ENCODE data around the gene CNRIP1.
"Not testable (repeated sequence)": the region's sequence is repeated elsewhere in the genome, so short reads cannot be mapped to it uniquely, and the experiment has no call there.

CNRIP1 gene, protein sequence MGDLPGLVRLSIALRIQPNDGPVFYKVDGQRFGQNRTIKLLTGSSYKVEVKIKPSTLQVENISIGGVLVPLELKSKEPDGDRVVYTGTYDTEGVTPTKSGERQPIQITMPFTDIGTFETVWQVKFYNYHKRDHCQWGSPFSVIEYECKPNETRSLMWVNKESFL

DNA sequence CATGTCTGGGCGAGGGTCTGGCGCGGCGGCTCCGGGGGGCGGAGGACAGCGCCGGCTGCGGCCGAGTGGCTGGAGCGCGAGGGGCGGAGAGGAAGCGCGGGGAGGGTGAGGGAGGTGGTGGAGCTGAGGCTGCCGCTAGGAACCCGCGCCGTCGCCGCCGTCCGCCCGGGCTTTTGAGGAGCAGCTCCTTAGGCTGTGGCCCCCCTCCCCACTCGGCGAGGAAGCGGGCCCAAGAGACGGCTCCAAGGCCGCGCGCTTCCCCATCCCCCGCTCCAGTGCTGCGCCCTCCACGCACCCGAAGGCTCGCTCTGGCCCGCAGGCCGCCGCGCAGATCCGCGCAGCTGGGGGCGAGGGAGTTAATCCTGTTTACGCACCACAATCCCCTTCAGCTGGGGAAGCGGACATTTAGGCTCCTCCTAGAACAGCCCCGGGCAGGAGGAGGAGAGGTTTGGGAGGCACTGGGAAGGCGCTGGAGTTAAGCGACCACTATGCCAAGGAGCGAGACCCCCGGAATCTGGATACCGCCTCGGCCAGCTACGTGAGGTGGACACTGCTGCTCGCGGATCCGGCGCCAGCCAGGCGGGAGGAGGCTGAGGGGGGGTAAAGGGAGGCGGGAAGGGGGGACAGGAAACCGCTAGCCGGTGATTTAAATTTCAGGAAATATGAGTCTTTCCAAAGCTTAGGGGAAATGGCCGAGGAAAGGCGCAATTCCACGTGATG lies at the start of gene CNRIP1:
Gene CNRIP1, minus strand, starts transcription at position 552 of the 720 bp plus-strand sequence. Its CDS starts 549 bp downstream, at position 3.
- DNase-seq: no peak

DNA sequence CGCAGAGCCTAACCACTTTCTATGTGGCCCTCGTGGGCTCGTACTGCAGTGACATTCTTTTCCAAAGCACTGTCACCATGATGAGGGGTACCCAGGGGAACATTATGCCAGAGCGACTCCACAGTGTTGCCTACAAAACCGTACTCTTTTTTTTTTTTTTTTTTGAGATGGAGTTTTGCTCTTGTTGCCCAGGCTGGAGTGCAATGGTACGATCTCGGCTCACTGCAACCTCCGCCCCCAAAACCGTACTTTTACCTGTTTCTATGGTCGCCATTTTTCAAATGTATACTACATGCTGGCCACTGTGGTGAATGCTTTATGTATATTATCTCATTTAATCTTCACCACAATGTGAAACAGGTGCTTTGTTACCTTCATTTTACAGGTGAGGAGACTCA lies 49.6 kb upstream of the CNRIP1 start:
- DNase-seq: no peak

DNA sequence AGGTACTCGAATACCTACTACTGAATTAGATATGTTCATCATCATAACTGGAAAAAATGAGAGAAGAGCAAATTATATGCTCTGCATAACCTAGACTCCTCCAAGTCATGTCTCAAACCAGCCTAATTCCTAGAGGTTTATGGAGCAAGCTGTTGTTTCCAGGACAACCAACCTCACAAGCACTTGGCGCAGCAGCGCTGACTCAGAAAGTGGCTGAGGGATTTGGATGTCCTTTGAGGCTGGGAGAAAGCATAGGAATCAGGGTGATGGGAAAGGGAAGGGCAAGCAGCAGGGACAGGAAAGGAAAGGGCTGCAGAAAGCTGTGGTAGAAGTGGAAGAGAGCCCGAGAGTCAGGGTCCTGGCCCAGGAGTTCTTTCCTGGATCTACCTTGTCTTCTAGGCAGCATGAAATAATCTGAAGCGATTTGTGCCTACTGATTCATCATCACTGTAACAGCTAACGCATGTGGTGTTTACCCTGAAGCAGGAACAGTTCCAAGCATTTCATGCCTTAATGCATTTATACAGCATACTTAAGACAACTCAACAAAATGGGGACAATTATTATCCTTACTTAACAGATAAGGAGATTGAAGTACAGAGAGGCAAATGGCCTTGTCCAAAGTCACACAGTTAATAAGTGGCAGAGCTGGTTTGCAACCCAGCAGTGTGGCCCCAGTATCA lies 49.0 kb upstream of the CNRIP1 start:
- DNase-seq: peak in 1 of 2 experiments; percentile 10

DNA sequence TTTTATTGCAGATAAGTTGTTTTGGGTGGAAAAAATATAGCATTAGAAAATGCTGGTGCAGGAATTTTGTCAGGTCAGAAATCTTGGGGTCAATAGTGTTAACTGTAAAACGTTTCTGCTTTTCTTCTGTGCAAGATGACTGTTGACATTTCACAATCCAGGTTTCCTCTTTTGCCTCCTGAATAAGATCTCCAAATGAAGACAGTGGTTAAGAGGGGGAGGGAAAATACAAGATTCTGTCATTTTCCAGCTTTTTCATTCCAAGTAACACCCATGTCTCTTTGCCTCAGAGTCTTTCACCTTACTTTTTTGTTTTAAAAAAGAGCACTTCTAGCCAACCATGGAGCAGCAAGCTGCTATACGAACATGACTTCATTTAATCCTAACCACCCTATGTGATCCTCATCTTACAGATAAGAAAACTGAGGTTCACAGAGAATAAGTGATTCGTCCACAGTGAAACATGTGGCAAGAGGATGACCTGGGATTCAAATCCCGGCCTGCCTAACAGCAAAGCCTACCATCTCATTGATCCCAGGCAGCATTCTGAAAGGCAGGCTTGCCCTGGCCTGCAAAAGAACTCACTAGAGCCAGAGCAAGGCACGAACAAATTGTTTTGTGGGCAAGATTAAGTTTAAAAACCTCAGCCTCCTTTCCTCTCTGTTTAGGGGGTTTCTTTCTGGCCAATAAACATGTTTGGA lies 48.4 kb upstream of the CNRIP1 start:
- DNase-seq: peak; percentile 85 to 93

DNA sequence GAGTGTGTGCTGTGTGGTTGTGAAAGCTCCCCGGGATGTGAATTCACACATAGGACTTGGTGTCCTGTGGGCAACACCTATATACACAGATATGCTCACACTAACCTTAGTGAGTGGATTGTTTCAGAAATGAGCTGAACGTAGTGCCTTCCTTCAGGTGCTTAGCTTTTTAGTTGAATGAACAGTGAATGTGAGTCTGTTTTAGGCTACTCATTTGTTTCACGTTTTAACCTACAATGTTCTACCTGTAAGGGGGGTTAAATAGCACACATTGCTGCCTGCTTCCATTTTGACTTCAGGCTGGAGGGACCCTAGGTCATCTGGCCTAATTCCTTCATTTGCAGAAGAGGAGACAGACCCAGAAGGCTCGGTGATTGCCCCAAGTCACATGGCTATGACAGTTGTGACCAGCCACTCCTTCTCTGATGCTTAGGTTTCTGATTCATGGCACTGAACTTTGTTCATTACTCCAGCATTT lies 46.4 kb upstream of the CNRIP1 start:
- DNase-seq: peak; percentile 56 to 70

DNA sequence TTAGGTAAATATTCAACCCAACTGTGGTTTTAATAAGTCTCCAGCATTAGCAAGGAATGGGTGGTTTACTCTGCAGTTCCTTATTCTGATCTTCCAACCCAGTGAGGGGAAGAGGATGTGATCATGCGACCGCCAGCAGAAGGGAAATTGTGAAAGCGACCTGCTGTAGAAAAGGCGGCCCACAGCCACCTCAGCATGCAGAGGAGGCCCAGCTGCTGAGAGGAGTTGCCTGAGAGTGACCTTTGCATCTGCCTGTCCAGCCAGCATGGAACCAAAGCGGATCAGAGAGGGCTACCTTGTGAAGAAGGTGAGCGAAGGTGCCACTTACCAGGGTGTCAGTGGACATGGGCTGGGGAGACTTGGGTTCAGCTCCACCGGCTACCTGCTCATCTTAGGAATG lies 45.3 kb upstream of the CNRIP1 start, which contains the start of gene PLEK:
Gene PLEK, plus strand, starts transcription at position 196 of the 400 bp plus-strand sequence. Its CDS starts 70 bp downstream, at position 266.
- peak; percentile 96 to 98 for DNase-seq

DNA sequence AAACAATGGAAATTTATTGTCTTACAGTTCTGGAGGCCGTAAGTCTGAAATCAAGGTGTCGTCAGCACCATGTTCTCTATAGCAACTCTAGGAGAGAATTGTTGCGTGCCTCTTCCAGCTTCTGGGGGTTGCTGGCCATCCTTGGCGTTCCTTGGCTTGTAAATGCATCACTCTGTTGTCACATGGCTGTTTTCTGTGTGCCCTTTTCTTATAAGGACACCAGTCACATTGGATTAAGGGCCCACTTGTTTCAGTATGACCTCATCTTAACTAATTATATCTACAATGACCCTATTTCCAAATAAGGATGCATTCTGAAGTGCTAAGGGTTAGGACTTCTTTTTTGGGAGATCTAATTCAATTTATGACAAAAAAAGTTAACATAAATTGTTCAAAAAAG lies 44.0 kb upstream of the CNRIP1 start:
- no peak for DNase-seq

DNA sequence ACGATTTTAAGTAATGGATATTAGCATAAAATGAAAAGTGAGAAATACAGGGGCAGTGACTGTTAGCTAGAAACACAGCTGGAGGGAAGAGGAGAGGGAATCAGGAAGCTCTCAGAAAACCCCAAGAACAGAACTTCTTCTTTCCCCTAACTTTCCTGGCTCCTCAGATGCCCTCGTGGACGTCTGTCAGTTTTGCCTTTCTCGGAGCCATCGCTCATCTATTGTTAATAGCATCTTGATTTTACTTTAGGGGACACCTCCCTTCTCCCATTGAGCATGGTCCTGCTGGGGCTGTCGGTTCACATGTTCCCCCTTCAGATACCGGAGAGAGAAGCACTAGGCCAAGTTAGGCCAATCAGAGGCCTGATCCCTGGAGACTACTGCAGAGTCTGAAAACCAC lies 43.0 kb upstream of the CNRIP1 start:
- peak; percentile 33 to 52 for DNase-seq

DNA sequence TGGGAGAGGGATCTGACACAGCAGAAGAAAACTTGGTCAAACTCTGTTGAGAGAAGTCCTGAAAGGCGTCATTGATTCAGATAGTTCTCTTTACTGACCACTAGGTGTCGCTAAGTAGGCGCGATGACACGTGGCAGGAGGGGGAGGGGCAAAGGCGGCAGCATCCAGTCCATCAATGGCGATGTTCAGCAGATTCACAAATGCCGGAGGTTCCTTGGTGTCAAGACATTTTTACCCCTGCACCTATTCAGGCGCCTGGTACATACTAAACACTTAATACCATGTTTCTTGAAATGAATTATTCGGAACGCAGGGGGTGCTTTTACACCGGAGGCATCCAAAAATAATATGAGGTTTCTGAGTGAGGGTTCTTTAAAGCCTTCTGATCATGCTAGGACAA lies 42.3 kb upstream of the CNRIP1 start:
- DNase-seq: peak; percentile 80 to 81

DNA sequence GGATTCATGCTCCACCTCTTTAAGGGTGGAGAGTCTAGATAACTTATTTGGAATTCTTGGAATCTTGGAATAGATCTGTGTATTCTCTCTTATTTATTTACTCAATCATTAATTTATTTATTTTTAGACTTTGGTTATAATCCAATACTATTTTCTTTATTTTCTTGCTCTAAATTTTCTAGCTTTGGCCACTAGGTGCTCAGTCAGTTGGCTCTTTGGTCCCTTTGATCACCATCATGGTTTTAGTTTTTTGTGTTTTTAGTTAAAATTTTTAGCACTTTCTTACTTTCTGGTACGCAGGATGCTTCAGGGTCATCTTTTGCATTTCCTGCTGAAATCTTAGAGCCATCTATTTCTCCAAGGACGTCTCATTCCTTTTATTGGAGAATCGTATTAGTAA lies 40.1 kb upstream of the CNRIP1 start:
- DNase-seq: no peak

DNA sequence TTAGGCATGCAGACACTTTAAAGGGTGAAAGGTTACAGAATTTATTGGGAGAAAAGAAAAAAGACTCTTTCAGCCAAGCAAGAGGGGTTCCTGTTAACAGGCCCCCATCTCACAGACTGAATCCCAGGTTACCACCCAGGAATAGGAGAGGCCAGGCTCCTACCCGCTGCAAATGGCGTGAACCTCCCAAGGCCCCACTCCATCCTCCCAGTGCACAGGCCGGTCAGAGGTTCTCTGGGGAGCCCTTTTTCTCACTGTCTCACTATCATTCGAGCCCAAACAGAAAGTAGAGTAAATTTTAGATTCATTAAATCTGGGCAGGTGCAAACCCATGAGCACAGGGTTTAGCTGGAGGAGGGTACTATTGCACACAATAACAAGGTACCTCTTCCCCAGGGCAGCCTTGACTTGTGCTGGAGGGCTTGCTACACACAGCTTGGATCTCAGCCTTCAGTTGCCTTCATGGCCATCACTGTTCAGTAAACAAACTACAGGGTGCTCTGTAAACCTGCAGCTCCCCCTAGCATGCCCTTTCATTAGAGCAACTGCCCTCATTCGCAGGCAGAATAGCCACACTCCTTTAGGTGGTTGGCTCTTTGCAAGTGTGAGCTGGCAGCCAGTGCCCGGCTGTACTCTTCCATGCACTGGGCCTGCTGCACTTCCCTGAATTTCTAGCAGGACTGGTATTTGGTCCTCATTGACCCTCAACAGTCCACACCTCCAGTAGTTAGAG lies 38.0 kb upstream of the CNRIP1 start:
- peak; percentile 66 to 76 for DNase-seq

DNA sequence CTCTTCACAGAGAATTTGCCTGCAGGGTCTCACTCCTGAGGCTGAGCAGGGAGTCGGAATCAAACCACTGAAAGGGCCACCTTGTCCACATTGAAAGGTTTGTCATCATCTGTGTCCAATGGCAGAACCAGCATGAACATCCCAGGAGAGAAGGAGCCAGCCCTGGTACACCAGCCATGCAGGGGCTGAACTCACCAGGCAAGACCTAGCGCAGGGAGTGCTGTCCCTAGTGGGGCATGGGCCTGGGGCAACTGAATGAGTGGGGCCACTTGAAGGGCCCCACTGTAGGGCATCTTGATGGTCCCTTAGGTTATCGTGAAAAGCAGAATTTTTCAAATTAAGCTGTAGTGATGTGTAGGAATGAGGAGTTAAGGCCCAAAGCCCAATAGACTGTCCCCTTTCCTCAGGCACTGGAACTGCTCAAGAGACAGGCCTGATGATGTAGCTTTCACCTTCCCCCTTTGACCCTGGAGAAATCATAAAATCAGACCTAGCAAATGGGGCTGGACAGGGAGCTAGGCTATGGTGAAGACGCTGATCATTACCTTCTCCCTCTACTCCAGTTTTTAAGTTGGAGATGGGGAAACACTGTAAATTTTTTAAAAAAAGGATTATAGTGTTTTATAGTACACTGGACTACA lies 37.0 kb upstream of the CNRIP1 start:
- no peak for DNase-seq

DNA sequence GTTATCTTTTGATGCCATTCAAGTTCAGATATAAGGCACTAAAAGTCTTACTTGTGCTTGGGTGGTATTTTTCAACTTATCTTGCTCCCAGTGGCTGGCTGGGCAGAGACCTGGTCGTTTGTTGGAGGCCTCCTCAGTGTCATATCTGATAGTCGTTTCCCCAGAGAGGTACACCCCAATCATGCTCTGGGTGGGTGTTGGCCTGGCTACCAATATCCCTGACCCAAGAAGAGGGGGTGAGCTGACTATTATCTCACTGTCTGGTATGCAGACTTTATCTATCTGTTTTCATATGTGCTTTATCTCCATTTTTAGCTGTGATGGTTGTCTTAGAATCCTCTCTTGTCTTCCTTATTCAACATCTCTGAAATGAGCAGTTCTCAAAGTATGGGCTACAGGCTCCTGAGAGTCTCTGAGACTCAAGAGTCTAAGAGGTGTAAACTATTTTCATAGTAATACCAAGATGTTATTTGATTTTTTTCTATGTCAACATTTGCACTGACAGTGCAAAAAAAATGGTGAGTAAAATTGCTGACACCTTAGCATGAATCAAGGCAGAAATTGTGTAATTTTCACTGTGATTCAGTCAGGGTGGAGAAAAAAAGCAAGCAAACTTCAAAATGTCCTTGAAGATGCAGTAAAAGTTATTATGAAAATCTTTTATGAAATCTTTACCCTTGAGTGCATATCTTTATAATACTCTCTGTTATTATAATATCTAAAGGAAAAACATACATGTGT lies 33.1 kb upstream of the CNRIP1 start:
- DNase-seq: no peak

DNA sequence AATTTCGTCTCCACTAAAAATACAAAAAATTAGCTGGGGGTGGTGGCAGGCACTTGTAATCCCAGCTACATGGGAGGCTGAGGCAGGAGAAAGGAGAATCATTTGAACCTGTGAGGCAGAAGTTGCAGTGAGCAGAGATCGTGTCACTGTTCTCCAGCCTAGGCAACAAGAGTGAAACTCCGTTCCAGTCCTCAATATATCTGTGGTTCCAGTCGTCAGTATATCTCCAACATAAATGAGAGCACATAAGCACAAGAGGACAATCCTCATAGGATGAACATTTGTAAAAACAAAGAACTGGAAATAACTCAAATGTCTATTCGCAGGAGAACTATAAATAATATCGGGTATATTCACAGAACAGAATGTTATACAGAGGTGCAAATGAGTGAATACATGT lies 32.2 kb upstream of the CNRIP1 start:
- no peak for DNase-seq

DNA sequence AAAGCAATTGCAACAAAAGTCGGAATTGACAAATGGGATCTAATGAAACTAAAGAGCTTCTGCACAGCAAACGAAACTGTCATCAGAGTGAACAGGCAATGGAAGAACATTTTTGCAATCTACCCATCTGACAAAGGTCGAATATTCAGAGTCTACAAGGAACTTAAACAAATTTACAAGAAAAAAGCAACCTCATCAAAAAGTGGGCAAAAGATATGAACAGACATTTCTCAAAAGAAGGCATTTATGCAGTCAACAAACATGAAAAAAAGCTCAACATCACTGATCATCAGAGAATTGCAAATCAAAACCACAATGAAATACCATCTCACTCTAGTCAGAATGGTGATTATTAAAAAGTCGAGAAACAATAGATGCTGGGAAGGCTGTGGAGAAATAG lies 29.3 kb upstream of the CNRIP1 start:
- not testable (repeated sequence) for DNase-seq

DNA sequence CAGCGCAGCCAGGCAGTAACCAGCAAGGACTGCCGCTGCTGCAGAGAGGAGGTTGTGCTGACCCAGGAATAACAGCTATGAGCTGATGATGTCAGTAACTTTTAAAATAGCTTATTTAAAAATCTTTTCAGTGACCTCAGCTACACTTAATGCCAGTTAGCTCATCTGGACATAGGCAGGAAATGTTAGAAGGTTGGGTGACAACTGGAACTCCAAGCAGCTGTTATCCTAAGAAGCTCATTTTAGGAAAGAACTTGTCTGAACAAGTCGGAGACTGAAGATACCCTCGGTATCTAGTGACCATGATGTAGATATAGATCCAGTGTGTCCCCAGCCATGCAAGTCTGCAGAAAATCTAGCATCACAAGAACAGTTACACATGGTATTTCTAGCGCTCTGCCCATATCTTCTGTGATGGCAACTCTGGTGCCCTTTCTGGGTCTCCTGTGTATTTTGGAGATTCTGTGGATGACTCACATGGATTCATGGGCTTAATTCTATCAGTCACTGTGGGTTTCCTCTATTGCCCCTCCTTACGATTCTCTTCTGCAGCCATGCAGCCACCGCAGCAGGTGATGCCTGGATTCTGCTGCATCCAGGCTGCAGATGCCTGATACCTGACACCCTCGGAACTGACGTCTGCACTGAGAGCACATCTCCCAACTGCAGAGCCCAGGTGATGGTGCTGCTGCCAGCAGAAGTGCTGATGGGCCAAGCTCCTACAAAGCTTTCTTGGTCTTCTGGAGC lies 25.6 kb upstream of the CNRIP1 start:
- no peak for DNase-seq

DNA sequence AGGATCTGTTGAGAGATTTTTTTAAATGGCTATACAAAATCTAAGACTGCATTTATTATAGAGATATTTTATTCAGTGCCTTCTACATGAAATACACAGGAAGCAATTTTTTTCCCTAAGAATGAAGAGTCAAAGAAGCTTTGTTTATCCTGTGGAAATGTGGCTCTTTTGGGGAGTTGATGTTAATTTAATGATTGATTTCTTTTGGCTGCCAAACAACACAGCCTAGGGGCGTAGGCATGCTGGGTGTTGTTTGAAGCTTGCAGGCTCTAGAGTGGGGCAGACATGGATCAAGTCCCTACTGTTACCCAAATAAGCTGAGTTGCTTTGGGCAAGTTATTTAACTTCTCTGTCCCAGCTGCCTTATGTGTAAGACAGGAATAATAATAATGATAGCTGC lies 24.3 kb upstream of the CNRIP1 start:
- no peak for DNase-seq

DNA sequence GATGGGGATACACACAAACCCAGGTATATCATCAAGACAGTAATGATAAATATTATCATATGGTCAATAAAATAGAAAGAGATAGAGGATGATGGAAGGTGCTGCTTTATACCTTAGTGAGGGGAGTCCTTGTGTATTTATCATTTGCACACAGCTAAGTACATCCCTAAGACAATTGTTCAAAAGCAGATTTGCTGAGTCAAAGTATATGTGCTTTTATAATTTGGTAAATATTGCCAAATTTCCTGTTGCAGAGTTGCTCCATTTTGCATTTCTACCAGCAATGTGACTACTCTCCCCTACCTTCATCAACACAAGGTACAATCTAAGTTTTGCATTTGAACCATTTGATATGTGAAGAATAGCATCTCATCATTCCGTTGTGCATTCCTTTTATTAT lies 22.7 kb upstream of the CNRIP1 start:
- peak; percentile 36 to 59 for DNase-seq

DNA sequence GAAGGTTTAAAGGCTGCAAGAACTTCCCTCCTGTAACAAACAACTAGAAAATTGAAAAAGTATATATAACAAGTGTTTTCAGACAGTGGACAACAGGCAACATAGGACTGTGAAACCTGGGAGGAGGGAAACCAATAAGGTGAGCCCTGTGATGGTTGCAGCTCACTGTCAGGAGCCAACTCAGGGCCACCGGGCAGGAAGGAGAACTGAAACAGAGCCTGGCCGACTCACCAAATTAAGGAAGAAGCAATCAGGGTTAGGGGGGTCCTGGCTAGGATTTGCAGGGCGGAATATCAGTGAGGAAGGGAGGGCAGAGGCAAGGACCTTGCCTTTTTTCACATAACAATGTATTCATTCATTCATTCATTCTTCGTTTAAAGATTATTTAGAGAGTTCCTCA lies 21.8 kb upstream of the CNRIP1 start:
- no peak for DNase-seq

DNA sequence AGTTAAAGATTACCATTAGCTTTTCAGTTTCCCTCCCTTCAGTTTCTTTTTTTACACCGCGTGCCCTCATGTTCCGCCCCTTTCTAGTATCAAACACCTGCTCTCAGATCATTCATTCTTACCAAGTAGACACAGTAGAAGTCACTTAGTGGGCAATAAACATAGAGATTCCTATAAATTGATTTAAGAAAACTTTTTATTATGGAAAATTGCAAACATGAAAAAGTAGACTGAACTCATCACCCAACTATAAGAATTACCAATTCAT lies 21.2 kb upstream of the CNRIP1 start:
- DNase-seq: no peak
